Measurements from ENCODE around the gene ANKS6. TPM values are rescaled to one million over a fixed set of nuclear protein-coding genes. Genes with fewer than 3 reads are reported as not detected.

Gene ANKS6
- total RNA-seq, 2 experiments from 2014 or later: 15.8 to 17.4 TPM

- POLR2A ChIA-PET: no interaction called here
- H3K36me3 Mint-ChIP-seq (ENCODE audit: low read depth): peaks cover 16% of the 10 kb centered on the region
- no peaks in the 10 kb centered on the region for H3K9me3 Mint-ChIP-seq (ENCODE audit: low read depth)
- no peak for ATAC-seq
- no peaks in the 10 kb centered on the region for H3K4me1 Mint-ChIP-seq
- H3K27ac Mint-ChIP-seq: no peak overlapping the region
- no peaks in the 10 kb centered on the region for H3K27me3 Mint-ChIP-seq
- no peak for DNase-seq
- intact Hi-C loops (cut with DNase I, micrococcal nuclease): loop anchor here (5.0 to 10.0 kb wide), 3 partner anchors 234 to 704 kb away; no protein-coding TSS in a partner anchor
- H3K4me3 Mint-ChIP-seq: no peak overlapping the region
- CTCF ChIA-PET: interaction anchor here (0.5 to 0.9 kb wide), 2 partner anchors 9 to 856 kb away, joined by 3 read pairs; no protein-coding TSS in a partner anchor
Observed at GRCh38 chr9:98778711-98779530, 17.4 kb downstream of the ANKS6 start.

- no peaks in the 10 kb centered on the region for H3K27me3 Mint-ChIP-seq
- ChIA-PET CTCF (interaction anchor here (0.9 kb wide), 1 partner anchor 8 kb away, joined by 3 read pairs; no protein-coding TSS in a partner anchor), POLR2A (no interaction called here)
- H3K27ac Mint-ChIP-seq: no peak overlapping the region
- DNase-seq (no peak), ATAC-seq (no peak)
- H3K4me3 Mint-ChIP-seq: no peak overlapping the region
- no peaks in the 10 kb centered on the region for H3K9me3 Mint-ChIP-seq (ENCODE audit: low read depth)
- H3K36me3 Mint-ChIP-seq (ENCODE audit: low read depth): peaks cover 21% of the 10 kb centered on the region
- intact Hi-C loops (cut with DNase I, micrococcal nuclease): loop anchor here (5.0 to 10.0 kb wide), 3 partner anchors 233 to 703 kb away; no protein-coding TSS in a partner anchor
- H3K4me1 Mint-ChIP-seq: no peaks in the 10 kb centered on the region
Observed at GRCh38 chr9:98778251-98778650, 18.1 kb downstream of the ANKS6 start.

GRCh38 chr9:98777618-98778017 lies 18.7 kb downstream of the ANKS6 start:
- intact Hi-C loops (cut with DNase I, micrococcal nuclease): loop anchor here (5.0 to 10.0 kb wide), 3 partner anchors 233 to 703 kb away; no protein-coding TSS in a partner anchor
- no peak overlapping the region for H3K4me3 Mint-ChIP-seq
- CTCF ChIA-PET: interaction anchor here (0.6 to 4.2 kb wide), 6 partner anchors 8 to 462 kb away, joined by 3 to 34 read pairs (median 10); no protein-coding TSS in a partner anchor

GRCh38 chr9:98775831-98776441 lies 20.4 kb downstream of the ANKS6 start:
- no peaks in the 10 kb centered on the region for H3K4me1 Mint-ChIP-seq
- peaks cover 20% of the 10 kb centered on the region for H3K36me3 Mint-ChIP-seq (ENCODE audit: low read depth)
- ChIA-PET POLR2A (interaction anchor here (0.5 kb wide), 1 partner anchor 628 kb away, joined by 3 read pairs; no protein-coding TSS in a partner anchor), CTCF (interaction anchor here (0.6 to 4.2 kb wide), 19 partner anchors 9 to 886 kb away, joined by 3 to 34 read pairs (median 4); no protein-coding TSS in a partner anchor)
- no peaks in the 10 kb centered on the region for H3K27me3 Mint-ChIP-seq
- H3K27ac Mint-ChIP-seq: no peak overlapping the region
- H3K4me3 Mint-ChIP-seq: no peak overlapping the region
- ATAC-seq: no peak
- no peaks in the 10 kb centered on the region for H3K9me3 Mint-ChIP-seq (ENCODE audit: low read depth)
- intact Hi-C loops (cut with DNase I, micrococcal nuclease): loop anchor here (1.0 to 10.0 kb wide), 5 partner anchors 231 to 701 kb away; no protein-coding TSS in a partner anchor
- peak; percentile 47 for DNase-seq

More at GRCh38 chr9:98777618-98778017, 18.7 kb downstream of the ANKS6 start:
- Mint-ChIP-seq H3K27me3 (no peaks in the 10 kb centered on the region), H3K27ac (no peak overlapping the region), H3K36me3 (ENCODE audit: low read depth) (peaks cover 23% of the 10 kb centered on the region), H3K4me1 (no peaks in the 10 kb centered on the region), H3K9me3 (ENCODE audit: low read depth) (no peaks in the 10 kb centered on the region)
- POLR2A ChIA-PET: no interaction called here
- DNase-seq (no peak), ATAC-seq (no peak)

DNA sequence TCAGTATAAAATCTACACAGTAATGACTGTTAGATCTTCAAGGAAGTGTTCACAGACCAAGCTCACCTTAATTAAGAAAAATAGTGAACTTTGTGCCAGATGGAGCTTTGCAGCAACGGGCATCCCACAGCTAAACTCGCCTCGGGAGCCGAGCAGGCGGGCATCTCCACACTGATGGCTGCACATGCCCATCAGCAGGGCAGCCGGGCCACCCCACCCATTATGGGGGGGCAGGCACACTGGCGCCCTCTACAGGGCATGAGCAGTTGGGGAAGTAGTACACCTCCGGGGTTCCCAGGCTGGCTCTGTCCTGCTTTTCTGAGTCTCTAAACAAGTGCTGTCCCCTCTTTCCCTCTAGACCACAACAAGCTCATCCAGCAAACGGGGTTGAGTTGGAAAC lies 21.6 kb downstream of the ANKS6 start:
- H3K27ac Mint-ChIP-seq: no peak overlapping the region
- ATAC-seq: no peak
- POLR2A ChIA-PET: no interaction called here

DNA sequence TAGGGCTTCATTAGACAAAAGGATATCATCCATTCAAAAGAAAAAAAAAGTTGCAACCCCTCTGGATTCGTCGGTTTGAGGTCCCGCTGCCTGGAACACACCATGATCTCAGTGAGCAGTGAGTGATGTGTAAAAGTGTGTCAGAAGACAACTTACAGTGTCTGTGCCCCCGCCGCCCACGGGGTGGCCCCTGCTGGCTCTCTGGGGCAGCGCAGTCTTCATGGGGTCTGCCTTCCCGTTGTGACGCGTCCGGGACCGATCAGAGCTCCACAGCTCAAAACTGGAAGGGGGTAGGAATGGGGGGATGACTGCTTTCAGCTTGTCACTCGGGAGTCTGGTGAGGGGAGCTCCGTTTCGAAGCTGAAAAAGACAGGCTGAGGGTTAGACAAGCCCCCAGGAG lies 22.6 kb downstream of the ANKS6 start:
- H3K4me3 Mint-ChIP-seq: no peak overlapping the region
- H3K27me3 Mint-ChIP-seq: no peaks in the 10 kb centered on the region
- CTCF ChIA-PET: interaction anchor here (1.2 to 4.2 kb wide), 5 partner anchors 17 to 569 kb away, joined by 3 to 34 read pairs (median 5); no protein-coding TSS in a partner anchor
- no peak for DNase-seq
- POLR2A ChIA-PET: no interaction called here
- no peak overlapping the region for H3K27ac Mint-ChIP-seq
- H3K36me3 Mint-ChIP-seq (ENCODE audit: low read depth): peaks cover 27% of the 10 kb centered on the region
- intact Hi-C loops (cut with DNase I, micrococcal nuclease): loop anchor here (2.0 to 10.0 kb wide), 3 partner anchors 229 to 699 kb away; no protein-coding TSS in a partner anchor
- no peaks in the 10 kb centered on the region for H3K4me1 Mint-ChIP-seq
- ATAC-seq: no peak
- no peaks in the 10 kb centered on the region for H3K9me3 Mint-ChIP-seq (ENCODE audit: low read depth)

More for the DNA sequence above, 21.6 kb downstream of the ANKS6 start:
- H3K27me3 Mint-ChIP-seq: no peaks in the 10 kb centered on the region
- DNase-seq: peak; percentile 59
- peaks cover 28% of the 10 kb centered on the region for H3K36me3 Mint-ChIP-seq (ENCODE audit: low read depth)
- no peaks in the 10 kb centered on the region for H3K9me3 Mint-ChIP-seq (ENCODE audit: low read depth)
- H3K4me1 Mint-ChIP-seq: no peaks in the 10 kb centered on the region
- no peak overlapping the region for H3K4me3 Mint-ChIP-seq
- CTCF ChIA-PET: interaction anchor here (0.5 to 4.2 kb wide), 20 partner anchors 9 to 702 kb away, joined by 3 to 34 read pairs (median 4); no protein-coding TSS in a partner anchor
- intact Hi-C loops (cut with DNase I, micrococcal nuclease): loop anchor here (2.0 to 10.0 kb wide), 4 partner anchors 230 to 700 kb away; no protein-coding TSS in a partner anchor

- ChIA-PET POLR2A (no interaction called here), CTCF (no interaction called here)
- DNase-seq (no peak), ATAC-seq (no peak)
- intact Hi-C loops (cut with DNase I, micrococcal nuclease): loop anchor here (10.0 kb wide), 2 partner anchors 228 to 698 kb away; no protein-coding TSS in a partner anchor
- Mint-ChIP-seq H3K27me3 (no peaks in the 10 kb centered on the region), H3K27ac (no peak overlapping the region), H3K4me1 (no peaks in the 10 kb centered on the region), H3K4me3 (no peak overlapping the region), H3K36me3 (ENCODE audit: low read depth) (peaks cover 38% of the 10 kb centered on the region), H3K9me3 (ENCODE audit: low read depth) (no peaks in the 10 kb centered on the region)
Observed at GRCh38 chr9:98772364-98773155, 23.8 kb downstream of the ANKS6 start.

DNA sequence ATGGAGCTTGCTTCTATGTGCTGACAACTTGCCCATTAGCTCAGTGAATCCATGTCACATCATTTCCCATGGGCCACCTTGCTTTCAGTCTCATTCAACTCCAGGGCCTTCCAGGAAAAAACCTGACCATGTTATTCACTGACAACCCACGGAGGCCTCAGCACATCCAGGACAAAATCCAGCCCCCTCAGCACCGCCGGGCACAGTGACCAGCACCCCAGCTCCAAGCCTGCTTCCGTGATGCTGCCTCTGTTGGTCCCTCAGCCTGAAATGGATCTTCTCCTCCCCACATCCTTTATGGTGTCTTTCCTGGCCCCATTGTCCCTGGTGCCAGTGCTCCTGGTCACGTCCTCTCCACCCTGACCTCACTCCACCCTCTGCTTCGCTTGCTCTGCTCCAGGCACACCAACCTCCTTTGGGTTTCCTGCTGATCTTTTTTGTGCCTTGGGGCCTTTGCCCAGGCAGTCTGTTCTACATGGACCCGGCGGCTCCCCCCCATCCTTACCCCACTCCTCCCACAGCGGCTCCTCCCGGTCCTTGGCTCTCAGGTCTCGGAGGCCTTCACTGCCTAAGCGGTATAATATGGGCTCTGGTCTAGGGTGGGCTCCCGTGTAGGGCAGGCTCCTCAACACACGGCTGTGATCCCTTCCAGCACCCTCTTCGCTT lies 25.0 kb downstream of the ANKS6 start:
- Mint-ChIP-seq H3K4me1 (no peaks in the 10 kb centered on the region), H3K27me3 (no peaks in the 10 kb centered on the region), H3K4me3 (no peak overlapping the region), H3K27ac (no peak overlapping the region), H3K36me3 (ENCODE audit: low read depth) (peaks cover 47% of the 10 kb centered on the region), H3K9me3 (ENCODE audit: low read depth) (no peaks in the 10 kb centered on the region)
- intact Hi-C loops (cut with DNase I, micrococcal nuclease): loop anchor here (10.0 kb wide), 2 partner anchors 227 to 697 kb away; no protein-coding TSS in a partner anchor
- POLR2A ChIA-PET: no interaction called here
- DNase-seq (no peak), ATAC-seq (no peak)
- CTCF ChIA-PET: no interaction called here

GRCh38 chr9:98770717-98771116 lies 25.6 kb downstream of the ANKS6 start:
- CTCF ChIA-PET: interaction anchor here (1.7 kb wide), 1 partner anchor 7 kb away, joined by 3 read pairs; no protein-coding TSS in a partner anchor
- intact Hi-C loops (cut with DNase I, micrococcal nuclease): loop anchor here (10.0 kb wide), 2 partner anchors 226 to 696 kb away; no protein-coding TSS in a partner anchor
- Mint-ChIP-seq H3K4me3 (no peak overlapping the region), H3K9me3 (ENCODE audit: low read depth) (no peaks in the 10 kb centered on the region), H3K4me1 (no peaks in the 10 kb centered on the region), H3K27me3 (no peaks in the 10 kb centered on the region), H3K27ac (no peak overlapping the region), H3K36me3 (ENCODE audit: low read depth) (peaks cover 49% of the 10 kb centered on the region)
- ATAC-seq: no peak
- POLR2A ChIA-PET: no interaction called here
- DNase-seq: no peak

DNA sequence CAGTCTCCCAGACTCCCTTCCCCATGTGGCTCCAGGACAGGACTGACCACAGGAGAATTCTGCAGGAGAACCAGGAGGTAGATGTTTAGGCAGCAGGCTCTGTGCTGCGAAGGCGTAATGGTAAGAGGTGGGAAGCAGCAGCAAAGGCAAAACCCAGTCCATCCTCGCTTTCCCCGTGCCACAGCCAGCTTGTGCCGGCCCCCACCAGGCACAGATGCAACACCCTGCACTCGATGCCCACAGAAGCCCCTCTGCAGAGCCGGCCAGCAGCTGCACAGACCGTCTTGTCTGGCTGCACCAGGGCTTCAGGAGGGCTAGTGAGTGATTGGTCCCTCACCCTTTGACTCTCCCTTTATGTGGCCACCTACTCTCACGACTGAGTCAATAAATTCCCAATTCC lies 28.0 kb downstream of the ANKS6 start:
- POLR2A ChIA-PET: no interaction called here
- Mint-ChIP-seq H3K27ac (no peak overlapping the region), H3K27me3 (no peaks in the 10 kb centered on the region), H3K4me1 (no peaks in the 10 kb centered on the region), H3K9me3 (ENCODE audit: low read depth) (peaks cover 8% of the 10 kb centered on the region), H3K36me3 (ENCODE audit: low read depth) (peaks cover 65% of the 10 kb centered on the region), H3K4me3 (no peak overlapping the region)
- DNase-seq (no peak), ATAC-seq (no peak)
- CTCF ChIA-PET: no interaction called here
- intact Hi-C loops (cut with DNase I, micrococcal nuclease): no loop called here

All from activated CD4-positive, alpha-beta T cell treated with anti-CD3 and anti-CD28 coated beads for 36 hours (primary cell).